SK-N-SH (cell line): ENCODE data around the gene PLIN3.
"Not testable (repeated sequence)": the region's sequence is repeated elsewhere in the genome, so short reads cannot be mapped to it uniquely, and the experiment has no call there.

Experiments used
- CHD2 ChIP-seq: fragments of 150-350 bp; IDR thresholded peaks from 2 replicates; pipeline ENCODE4 v1.6.1; 2018; ENCODE audit warnings: low read length; ENCODE audit not compliant: partially characterized antibody
- CTCF ChIP-seq: fragments of 200-600 bp; sonication (generic); IDR thresholded peaks from 2 replicates; pipeline ENCODE4 v1.6.1; 2017; ENCODE audit warnings: antibody characterized with exemption, mild to moderate bottlenecking, moderate library complexity
- EP300 ChIP-seq, 2 experiments: IDR thresholded peaks; 2 replicates each; pipeline versions ENCODE4 v1.4.0 to v1.6.1; 2012; ENCODE audit warnings: borderline replicate concordance in 1 of 2, low read depth in 1 of 2, low read length in 1 of 2
- FOXM1 ChIP-seq: IDR thresholded peaks from 2 replicates; pipeline ENCODE4 v1.4.0; 2012; ENCODE audit warnings: low read depth, mild to moderate bottlenecking
- JUND ChIP-seq: IDR thresholded peaks from 2 replicates; pipeline ENCODE4 v1.4.0; 2012
- POLR2AphosphoS5 ChIP-seq: IDR thresholded peaks from 2 replicates; pipeline ENCODE4 v1.6.1; 2012; ENCODE audit warnings: low read depth, low read length

- not testable (repeated sequence) for TF ChIP-seq CTCF; FOXM1; POLR2AphosphoS5; JUND; EP300 (IDR thresholded peaks at IDR 0.05; ENCODE audit: borderline replicate concordance in 1 of 2, low read depth in 1 of 2, low read length in 1 of 2); CHD2
Measured at GRCh38 chr19:4792866-4793195, 74.6 kb downstream of the PLIN3 start.
